NB4 (cell line): ENCODE data around the gene UGT2A3.
"Not testable (repeated sequence)": the region's sequence is repeated elsewhere in the genome, so short reads cannot be mapped to it uniquely, and the experiment has no call there.

Source experiments
- DNase-seq: peaks from one replicate; pipeline ENCODE4 v3.0.0; 2010; ENCODE audit warnings: low read depth
- H3K4me3 ChIP-seq: one replicate; pipeline ENCODE4 v1.5.1; 2011; ENCODE audit warnings: mild to moderate bottlenecking, low read depth, low read length, moderate library complexity
- MAX ChIP-seq: IDR thresholded peaks from 2 replicates; pipeline ENCODE4 v1.6.1; 2011; ENCODE audit warnings: low read depth, low read length
- MYC ChIP-seq: IDR thresholded peaks from 2 replicates; pipeline ENCODE4 v1.6.1; 2011; ENCODE audit warnings: low read depth, low read length
- POLR2A ChIP-seq: IDR thresholded peaks from 2 replicates; pipeline ENCODE4 v1.6.1; 2011; ENCODE audit warnings: mild to moderate bottlenecking; ENCODE audit not compliant: insufficient read length; ENCODE audit errors: extremely low read depth
- TF ChIP-seq, protein P1 (sequence below): IDR thresholded peaks from one replicate; pipeline ENCODE4 v1.5.1; 2012; ENCODE audit warnings: low read depth, low read length

UGT2A3 gene

DNA sequence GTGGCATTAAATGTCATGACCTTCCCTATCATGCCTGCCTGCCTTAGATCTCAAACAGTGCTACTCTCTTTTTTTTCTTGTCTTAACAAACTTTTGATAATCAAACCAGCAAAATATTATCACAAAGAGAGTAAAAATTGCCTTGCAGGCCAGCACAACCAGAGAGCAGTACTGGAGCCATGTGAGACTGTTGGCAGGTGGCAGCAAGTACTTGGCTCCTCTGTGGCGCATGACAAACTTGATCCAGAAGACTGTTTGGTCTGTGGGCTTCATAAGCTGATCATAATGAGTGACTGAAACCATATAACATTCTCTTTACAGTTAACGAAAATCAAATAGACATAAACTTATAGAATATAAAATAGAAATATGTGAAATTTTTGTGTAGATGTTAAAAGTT is 33.3 kb upstream of the UGT2A3 start:
- no peak for TF ChIP-seq MYC
- TF ChIP-seq, protein P1, sequence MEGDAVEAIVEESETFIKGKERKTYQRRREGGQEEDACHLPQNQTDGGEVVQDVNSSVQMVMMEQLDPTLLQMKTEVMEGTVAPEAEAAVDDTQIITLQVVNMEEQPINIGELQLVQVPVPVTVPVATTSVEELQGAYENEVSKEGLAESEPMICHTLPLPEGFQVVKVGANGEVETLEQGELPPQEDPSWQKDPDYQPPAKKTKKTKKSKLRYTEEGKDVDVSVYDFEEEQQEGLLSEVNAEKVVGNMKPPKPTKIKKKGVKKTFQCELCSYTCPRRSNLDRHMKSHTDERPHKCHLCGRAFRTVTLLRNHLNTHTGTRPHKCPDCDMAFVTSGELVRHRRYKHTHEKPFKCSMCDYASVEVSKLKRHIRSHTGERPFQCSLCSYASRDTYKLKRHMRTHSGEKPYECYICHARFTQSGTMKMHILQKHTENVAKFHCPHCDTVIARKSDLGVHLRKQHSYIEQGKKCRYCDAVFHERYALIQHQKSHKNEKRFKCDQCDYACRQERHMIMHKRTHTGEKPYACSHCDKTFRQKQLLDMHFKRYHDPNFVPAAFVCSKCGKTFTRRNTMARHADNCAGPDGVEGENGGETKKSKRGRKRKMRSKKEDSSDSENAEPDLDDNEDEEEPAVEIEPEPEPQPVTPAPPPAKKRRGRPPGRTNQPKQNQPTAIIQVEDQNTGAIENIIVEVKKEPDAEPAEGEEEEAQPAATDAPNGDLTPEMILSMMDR = no peak
- DNase-seq = no peak
- no peak overlapping the region for H3K4me3 ChIP-seq

DNA sequence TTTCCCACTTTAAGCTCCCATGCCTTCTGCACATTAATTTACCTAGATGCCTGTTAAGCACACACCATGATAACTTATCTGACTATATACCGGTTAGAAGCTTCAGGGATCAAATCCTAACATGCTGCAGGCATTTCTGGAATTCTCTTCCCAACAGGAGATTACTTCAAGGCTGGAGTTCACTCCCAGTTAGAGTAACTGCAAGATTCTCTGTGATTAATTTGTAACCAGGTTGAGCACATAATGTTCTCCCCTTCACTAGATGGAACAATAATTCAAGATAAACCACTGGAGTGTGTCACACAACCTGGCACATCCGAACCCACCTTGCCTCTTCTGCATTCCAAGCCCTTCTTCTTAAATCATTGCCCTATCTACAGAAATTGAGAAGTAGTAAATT is 11.8 kb upstream of the UGT2A3 start:
- no peak for TF ChIP-seq MAX

GRCh38 chr4:68962868-68963267 is 11.3 kb upstream of the UGT2A3 start:
- H3K4me3 ChIP-seq = no peak overlapping the region
- no peak for DNase-seq

More for the DNA sequence above, 11.8 kb upstream of the UGT2A3 start:
- DNase-seq = no peak
- H3K4me3 ChIP-seq = no peak overlapping the region

GRCh38 chr4:68960294-68961163 is 8.9 kb upstream of the UGT2A3 start:
- TF ChIP-seq, protein P1 = no peak
- no peak for TF ChIP-seq MAX
- TF ChIP-seq POLR2A = no peak
- no peak for TF ChIP-seq MYC
- no peak overlapping the region for H3K4me3 ChIP-seq
- DNase-seq = no peak

More at GRCh38 chr4:68962868-68963267, 11.3 kb upstream of the UGT2A3 start:
- TF ChIP-seq MAX = no peak
- TF ChIP-seq MYC = no peak

- DNase-seq, H3K4me3 ChIP-seq: not testable (repeated sequence)
Observed at GRCh38 chr4:68959085-68959484, 7.5 kb upstream of the UGT2A3 start.

DNA sequence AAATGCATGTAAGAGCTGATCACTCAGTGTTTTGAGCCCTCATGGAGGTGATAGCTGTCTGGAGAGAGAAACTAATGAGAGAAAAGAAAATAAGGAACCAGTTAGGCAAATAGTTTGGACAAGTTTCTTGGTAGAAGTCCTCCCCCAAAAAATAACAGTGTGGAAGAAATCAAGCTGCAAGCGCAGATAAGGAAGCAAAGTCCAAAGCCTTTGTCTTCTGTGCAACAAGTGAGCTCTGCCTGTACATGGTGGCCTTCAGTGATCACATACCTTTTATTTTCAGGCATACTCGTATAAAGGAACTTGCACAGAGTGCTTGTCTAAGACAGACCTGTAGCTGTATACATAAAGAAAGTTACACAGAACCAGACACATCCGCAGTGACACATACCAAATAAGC is 2.5 kb upstream of the UGT2A3 start:
- DNase-seq = no peak
- TF ChIP-seq, protein P1 = no peak
- no peak for TF ChIP-seq POLR2A
- TF ChIP-seq MAX = no peak
- TF ChIP-seq MYC = no peak

GRCh38 chr4:68953056-68953596 is 1.5 kb upstream of the UGT2A3 start:
- DNase-seq = no peak
- TF ChIP-seq, protein P1 = no peak
- TF ChIP-seq MAX (no peak), POLR2A (no peak), MYC (no peak)
- no peak overlapping the region for H3K4me3 ChIP-seq

More for the DNA sequence above, 2.5 kb upstream of the UGT2A3 start:
- H3K4me3 ChIP-seq = no peak overlapping the region
